ENCODE data around the gene HHIP. TPM values are rescaled to one million over a fixed set of nuclear protein-coding genes. Genes with fewer than 3 reads are reported as not detected.

HHIP gene
- total RNA-seq: 29.3 and 380 TPM in 2 replicates

GRCh38 chr4:144645631-144646522 is at the start of gene HHIP:
TSS of gene HHIP (plus strand) at chr4:144646156. CDS start at chr4:144646676, 520 bp downstream.

